ENCODE data around the gene TM4SF1.

The TM4SF1 gene

GRCh38 chr3:149321136-149321535 lies 56.3 kb downstream of the TM4SF1 start:
- no peak overlapping the region for H3K4me3 ChIP-seq (ENCODE audit: low read length)
- DNase-seq (ENCODE audit: low read depth), result no peak
- TF ChIP-seq CTCF (conservative IDR thresholded peaks at IDR 0.05; ENCODE audit: low read depth, low read length), result no peak

GRCh38 chr3:149319750-149320149 lies 57.7 kb downstream of the TM4SF1 start:
- no peak for TF ChIP-seq CTCF (conservative IDR thresholded peaks at IDR 0.05; ENCODE audit: low read depth, low read length)
- no peak overlapping the region for H3K4me3 ChIP-seq (ENCODE audit: low read length)
- DNase-seq (ENCODE audit: low read depth), result no peak

Measured in retinal pigment epithelial cell (primary cell).